Neural cell (in vitro differentiated cells): ENCODE data around the gene TSPOAP1. TPM values are rescaled to one million over a fixed set of nuclear protein-coding genes. Genes with fewer than 3 reads are reported as not detected.

Experiments
- H2AFZ ChIP-seq: fragments of 200-600, 300-800 bp; sonication (generic), shearing (Covaris generic); 2 replicates; pipeline ENCODE4 v1.6.0; 2014; ENCODE audit warnings: low read depth, mild to moderate bottlenecking, antibody characterized with exemption, low read length, moderate library complexity
- H3F3A ChIP-seq: fragments of 200-600 bp; shearing (Covaris generic); 2 replicates; pipeline ENCODE4 v1.6.1; 2016; ENCODE audit warnings: mild to moderate bottlenecking, moderate library complexity, mixed read lengths, antibody characterized with exemption, low read length; ENCODE audit not compliant: insufficient read depth, poor library complexity, severe bottlenecking
- H3K27ac ChIP-seq: fragments of 200-600, 300-800 bp; sonication (generic), shearing (Covaris generic); 2 replicates; pipeline ENCODE4 v1.5.1; 2014; ENCODE audit warnings: mild to moderate bottlenecking, low read length, moderate library complexity
- H3K27me3 ChIP-seq: fragments of 300-800, 200-600 bp; sonication (generic), shearing (Covaris generic); 2 replicates; pipeline ENCODE4 v1.6.0; 2014; ENCODE audit warnings: mild to moderate bottlenecking, low read depth, low read length, moderate library complexity; ENCODE audit not compliant: insufficient read depth
- H3K36me3 ChIP-seq: fragments of 300-800, 200-600 bp; sonication (generic), shearing (Covaris generic); 2 replicates; pipeline ENCODE4 v1.5.1; 2014; ENCODE audit warnings: mild to moderate bottlenecking, antibody characterized with exemption, low read length, moderate library complexity; ENCODE audit not compliant: insufficient read depth
- H3K4me2 ChIP-seq: fragments of 300-800, 200-600 bp; sonication (generic), shearing (Covaris generic); 2 replicates; pipeline ENCODE4 v1.6.0; 2014; ENCODE audit warnings: mild to moderate bottlenecking, low read length
- H3K4me3 ChIP-seq: fragments of 300-800, 200-600 bp; sonication (generic), shearing (Covaris generic); 2 replicates; pipeline ENCODE4 v1.5.1; 2014; ENCODE audit warnings: mild to moderate bottlenecking, low read length, moderate library complexity
- H3K79me2 ChIP-seq: fragments of 200-600 bp; shearing (Covaris generic); replicated peaks from 2 replicates; pipeline ENCODE4 v1.6.0; 2014; ENCODE audit warnings: mild to moderate bottlenecking, low read length, moderate library complexity; ENCODE audit not compliant: insufficient read depth
- H3K9ac ChIP-seq: fragments of 300-800, 200-600 bp; sonication (generic), shearing (Covaris generic); 2 replicates; pipeline ENCODE4 v1.6.1; 2016; ENCODE audit warnings: mild to moderate bottlenecking, low read length, mixed read lengths
- H3K9me2 ChIP-seq: fragments of 200-600 bp; shearing (Covaris generic); 2 replicates; pipeline ENCODE4 v1.6.1; 2016; ENCODE audit warnings: mild to moderate bottlenecking, low read length, mixed read lengths; ENCODE audit not compliant: insufficient read depth
- H3K9me3 ChIP-seq: fragments of 200-600, 300-800 bp; sonication (generic), shearing (Covaris generic); 2 replicates; pipeline ENCODE4 v1.6.1; 2016; ENCODE audit warnings: mild to moderate bottlenecking, mixed run types, low read length, moderate library complexity, mixed read lengths
- H4K20me1 ChIP-seq: fragments of 200-600 bp; shearing (Covaris generic); 2 replicates; pipeline ENCODE4 v1.6.1; 2016; ENCODE audit warnings: mild to moderate bottlenecking, mixed run types; ENCODE audit not compliant: insufficient read depth
- CTCF ChIP-seq: fragments of 450-650 bp; IDR thresholded peaks from 2 replicates; pipeline ENCODE4 v1.5.1; 2014; ENCODE audit warnings: antibody characterized with exemption, mild to moderate bottlenecking, moderate library complexity; ENCODE audit not compliant: poor library complexity, severe bottlenecking
- EP300 ChIP-seq: fragments of 450-650 bp; conservative IDR thresholded peaks from 2 replicates; pipeline ENCODE4 v1.6.1; 2014; ENCODE audit warnings: antibody characterized with exemption, mild to moderate bottlenecking, moderate library complexity; ENCODE audit not compliant: poor library complexity, severe bottlenecking
- EZH2 ChIP-seq: fragments of 200-600, 300-800 bp; shearing (Covaris generic), sonication (generic); IDR thresholded peaks from 2 replicates; pipeline ENCODE4 v1.6.1; 2014; ENCODE audit warnings: antibody characterized with exemption, low read length, borderline replicate concordance, mild to moderate bottlenecking; ENCODE audit not compliant: insufficient read depth, poor library complexity, severe bottlenecking
- MXI1 ChIP-seq: fragments of 450-650 bp; conservative IDR thresholded peaks from 2 replicates; pipeline ENCODE4 v1.6.1; 2014; ENCODE audit warnings: antibody characterized with exemption, mild to moderate bottlenecking; ENCODE audit not compliant: poor library complexity, severe bottlenecking
- POLR2AphosphoS5 ChIP-seq: IDR thresholded peaks from 2 replicates; pipeline ENCODE4 v1.6.1; 2012
- RAD21 ChIP-seq: fragments of 450-650 bp; conservative IDR thresholded peaks from 2 replicates; pipeline ENCODE4 v1.6.1; 2014; ENCODE audit warnings: antibody characterized with exemption, mild to moderate bottlenecking, moderate library complexity
- REST ChIP-seq: IDR thresholded peaks from 2 replicates; pipeline ENCODE4 v1.6.1; 2012; ENCODE audit warnings: borderline replicate concordance
- SMC3 ChIP-seq: fragments of 450-650 bp; conservative IDR thresholded peaks from 2 replicates; pipeline ENCODE4 v1.6.1; 2014; ENCODE audit warnings: antibody characterized with exemption, mild to moderate bottlenecking, moderate library complexity; ENCODE audit not compliant: poor library complexity
- TAF1 ChIP-seq: IDR thresholded peaks from 2 replicates; pipeline ENCODE4 v1.6.1; 2012; ENCODE audit warnings: low read depth
- polyA plus RNA-seq: library from polyadenylated mRNA; depleted of rRNA; stranded (reverse); fragments of >200 nt; gene quantifications from 2 replicates; pipeline ENCODE4 v1.2.3, GENCODE V29; 2014

TSPOAP1 gene
- polyA plus RNA-seq, 1 donor from 2014 or later: 103 TPM

GRCh38 chr17:58353389-58353825, 24.8 kb upstream of the TSPOAP1 start:
- Histone ChIP-seq H3K27ac (peak overlapping the region; percentile 73), H4K20me1 (no peaks in the 10 kb centered on the region), H3K79me2 (peaks cover 11% of the 10 kb centered on the region), H3K27me3 (no peaks in the 10 kb centered on the region), H3K9me3 (no peaks in the 10 kb centered on the region), H3K36me3 (peaks cover 7% of the 10 kb centered on the region), H3K9me2 (no peaks in the 10 kb centered on the region), H3K4me2 (peak overlapping the region; percentile 81), H3K9ac (peak overlapping the region; percentile 83), H2AFZ (no peak overlapping the region), H3F3A (peaks cover 2% of the 10 kb centered on the region), H3K4me3 (peak overlapping the region; percentile 93)
- TF ChIP-seq RAD21: no peak
- TF ChIP-seq EP300: no peak
- TF ChIP-seq REST: no peak
- TF ChIP-seq EZH2: no peak
- no peak for TF ChIP-seq POLR2AphosphoS5

- H3K9me3 ChIP-seq: no peaks in the 10 kb centered on the region
- TF ChIP-seq REST (no peak), EZH2 (no peak), EP300 (peak; percentile 9), POLR2AphosphoS5 (peak; percentile 57), RAD21 (peak; percentile 40), TAF1 (peak; percentile 10), CTCF (no peak), MXI1 (peak; percentile 6), SMC3 (peak; percentile 23)
These were observed 24.2 kb upstream of the TSPOAP1 start for GRCh38 chr17:58352596-58353388.

More at GRCh38 chr17:58352596-58353388, 24.2 kb upstream of the TSPOAP1 start:
- Histone ChIP-seq H3K9me2 (no peaks in the 10 kb centered on the region), H3K36me3 (peaks cover 8% of the 10 kb centered on the region), H3K9ac (peak overlapping the region; percentile 83), H3K27me3 (no peaks in the 10 kb centered on the region), H3K4me2 (peak overlapping the region; percentile 81), H4K20me1 (no peaks in the 10 kb centered on the region), H3K4me3 (peak overlapping the region; percentile 93), H3K27ac (peak overlapping the region; percentile 73), H2AFZ (peak overlapping the region; percentile 59), H3F3A (peaks cover 2% of the 10 kb centered on the region), H3K79me2 (peaks cover 11% of the 10 kb centered on the region)
